ENCODE results near the gene MAD2L1.

- TF ChIP-seq TOE1 (CRISPR knock-in tag; IDR thresholded peaks at IDR 0.05) (no peak), FIP1L1 (IDR thresholded peaks at IDR 0.05; ENCODE audit: borderline replicate concordance, insufficient read depth, low read depth, low read length) (no peak), SNAPC5 (CRISPR knock-in tag; IDR thresholded peaks at IDR 0.05; ENCODE audit: borderline replicate concordance) (no peak), EZH2 (conservative IDR thresholded peaks at IDR 0.05; ENCODE audit: low read depth, low read length) (no peak), HDAC1 (CRISPR knock-in tag; IDR thresholded peaks at IDR 0.05) (no peak), AFF4 (CRISPR knock-in tag; IDR thresholded peaks at IDR 0.05) (no peak), TCF7 (IDR thresholded peaks at IDR 0.05; ENCODE audit: low read depth) (no peak), POLR2A (IDR thresholded peaks at IDR 0.05; ENCODE audit: insufficient read depth in 1 of 2, low read depth in 2 of 2, low read length in 2 of 2) (no peak), MAX (IDR thresholded peaks at IDR 0.05) (no peak), REST (IDR thresholded peaks at IDR 0.05; ENCODE audit: borderline replicate concordance in 1 of 2, low read depth in 1 of 2, low read length in 2 of 2) (no peak), CTCF (CRISPR knock-in tag; IDR thresholded peaks at IDR 0.05) (no peak), NR2F6 (IDR thresholded peaks at IDR 0.05) (no peak), NR2F6 (CRISPR knock-in tag; IDR thresholded peaks at IDR 0.05) (no peak), ZNF3 (CRISPR knock-in tag; IDR thresholded peaks at IDR 0.05) (no peak)
Observed at GRCh38 chr4:120078216-120078615, 11.6 kb upstream of the MAD2L1 start.
